ENCODE measurements around the gene ZNF117. TPM values are rescaled to one million over a fixed set of nuclear protein-coding genes. Genes with fewer than 3 reads are reported as not detected.
"Not testable (repeated sequence)": the region's sequence is repeated elsewhere in the genome, so short reads cannot be mapped to it uniquely, and the experiment has no call there.

Gene ZNF117
- 1 to 10 TPM; 1.8 to 6.2 TPM for total RNA-seq

- ATAC-seq (replicated peaks): no peak
- H3K36me3 Mint-ChIP-seq (ENCODE audit: low read depth): peaks cover 34% of the 10 kb centered on the region
- H3K27me3 Mint-ChIP-seq: no peaks in the 10 kb centered on the region
- H3K27ac Mint-ChIP-seq: no peak within 1 kb of the TSS
- H3K4me1 Mint-ChIP-seq: no peaks in the 10 kb centered on the region
- no peak within 1 kb of the TSS for H3K4me3 Mint-ChIP-seq
- peaks cover 46% of the 10 kb centered on the region for H3K9me3 Mint-ChIP-seq
Observed at GRCh38 chr7:64990936-64991335, at the start of gene ZNF117. Gene ZNF117 (minus strand): TSS chr7:64991036.

DNA sequence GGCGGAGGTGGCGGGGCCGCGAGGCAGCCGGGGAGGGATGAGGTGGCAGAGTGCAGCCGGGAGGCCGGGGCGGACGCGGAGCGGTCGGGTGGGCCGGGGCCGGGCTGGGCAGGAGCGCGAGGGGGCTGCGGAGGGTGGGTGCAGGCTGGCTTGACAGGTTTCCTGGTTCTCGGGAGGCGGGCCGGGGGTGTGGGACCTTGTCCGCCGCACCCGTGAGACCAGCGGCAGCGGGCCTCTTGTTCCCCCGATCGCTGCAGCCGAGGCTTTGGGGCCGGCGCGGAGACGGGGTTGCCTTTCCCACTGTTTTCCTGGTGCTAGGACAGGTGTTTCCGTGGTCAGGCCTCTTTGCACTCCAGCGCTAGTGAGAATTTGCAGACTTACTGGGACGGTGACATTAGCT is 47.9 kb upstream of the ZNF117 start:
- H3K36me3 Mint-ChIP-seq (ENCODE audit: low read depth); H3K4me1 Mint-ChIP-seq; H3K27me3 Mint-ChIP-seq; H3K9me3 Mint-ChIP-seq: not testable (repeated sequence)
- Mint-ChIP-seq H3K27ac (peak overlapping the region; percentile 78), H3K4me3 (peak overlapping the region; percentile 90)
- peak; percentile 23 for ATAC-seq (replicated peaks)

DNA sequence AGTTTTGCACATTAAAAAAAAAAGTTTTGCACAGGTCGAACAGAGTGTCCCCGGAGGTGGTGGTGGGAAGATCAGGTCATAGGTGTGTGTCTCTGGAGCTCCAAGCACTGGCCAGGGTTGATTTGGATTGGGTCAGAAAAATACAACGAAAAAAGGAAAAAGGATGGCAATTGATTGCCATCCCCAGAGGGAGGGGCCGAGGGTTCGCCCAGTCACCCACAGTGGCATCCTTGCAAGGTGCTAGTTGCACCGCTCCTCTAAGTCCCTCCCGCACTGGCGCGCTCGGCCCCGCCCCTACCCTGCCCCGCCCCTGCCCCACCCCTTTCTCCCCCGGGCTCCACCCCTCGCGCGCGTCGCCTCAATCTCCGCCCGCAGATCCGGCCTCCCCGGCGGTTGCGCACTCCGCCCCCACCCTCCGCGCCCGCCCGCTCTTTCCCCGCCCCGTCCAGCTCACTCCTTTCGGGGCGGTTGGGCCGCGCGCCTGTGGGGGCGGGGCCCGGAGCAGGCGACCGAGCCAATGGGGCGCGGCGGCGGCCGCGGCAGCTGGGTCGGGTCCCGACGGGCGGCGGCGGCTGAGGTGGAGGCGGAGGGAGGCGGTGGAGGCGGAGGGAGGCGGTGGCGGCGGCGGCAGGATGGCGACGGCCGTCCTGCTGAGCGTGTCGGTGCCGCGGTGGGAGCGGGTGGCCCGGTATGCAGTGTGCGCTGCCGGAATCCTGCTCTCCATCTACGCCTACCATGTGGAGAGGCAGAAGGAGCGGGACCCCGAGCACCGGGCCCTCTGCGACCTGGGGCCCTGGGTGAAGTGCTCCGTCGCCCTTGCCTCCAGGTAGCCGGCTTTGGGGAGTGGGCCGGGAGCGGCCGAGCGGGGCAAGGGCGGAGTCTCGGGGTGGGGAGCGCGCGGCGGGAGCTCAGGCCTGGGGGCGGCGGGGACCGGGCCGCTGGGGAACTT is 47.2 kb upstream of the ZNF117 start:
- Mint-ChIP-seq H3K36me3 (ENCODE audit: low read depth) (no peaks in the 10 kb centered on the region), H3K4me1 (peaks cover 7% of the 10 kb centered on the region), H3K9me3 (no peaks in the 10 kb centered on the region), H3K27me3 (no peaks in the 10 kb centered on the region), H3K4me3 (peak overlapping the region; percentile 90), H3K27ac (no peak overlapping the region)
- peak; percentile 90 for ATAC-seq (replicated peaks)

DNA sequence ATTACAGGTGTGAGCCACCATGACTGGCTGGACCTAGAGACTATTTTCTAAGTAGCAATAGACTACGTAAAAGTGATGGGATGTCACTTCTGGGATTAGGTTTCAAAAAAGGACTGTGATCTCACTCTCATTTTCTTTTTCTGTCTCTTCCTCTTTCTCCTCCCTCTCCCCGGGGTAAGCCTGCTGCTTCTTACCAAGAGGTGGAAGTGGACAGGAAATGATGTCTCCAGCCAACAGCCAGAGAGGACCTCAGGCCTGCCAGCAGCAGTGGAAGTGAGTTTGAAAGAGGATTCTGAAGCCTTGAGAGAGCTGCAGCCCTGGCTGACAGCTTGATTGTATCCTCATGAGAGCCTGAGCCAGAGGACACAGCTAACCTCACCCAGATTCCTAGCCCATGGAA is 45.7 kb upstream of the ZNF117 start:
- H3K27me3 Mint-ChIP-seq; ATAC-seq (replicated peaks); H3K27ac Mint-ChIP-seq; H3K9me3 Mint-ChIP-seq; H3K4me1 Mint-ChIP-seq; H3K4me3 Mint-ChIP-seq; H3K36me3 Mint-ChIP-seq (ENCODE audit: low read depth): not testable (repeated sequence)

GRCh38 chr7:65035469-65035868 is 44.6 kb upstream of the ZNF117 start:
- H3K36me3 Mint-ChIP-seq (ENCODE audit: low read depth); ATAC-seq (replicated peaks): not testable (repeated sequence)

GRCh38 chr7:65034120-65034782 is 43.4 kb upstream of the ZNF117 start:
- not testable (repeated sequence) for ATAC-seq (replicated peaks); H3K27me3 Mint-ChIP-seq; H3K36me3 Mint-ChIP-seq (ENCODE audit: low read depth); H3K4me3 Mint-ChIP-seq; H3K4me1 Mint-ChIP-seq; H3K9me3 Mint-ChIP-seq; H3K27ac Mint-ChIP-seq

More at GRCh38 chr7:65035469-65035868, 44.6 kb upstream of the ZNF117 start:
- not testable (repeated sequence) for H3K4me3 Mint-ChIP-seq, H3K4me1 Mint-ChIP-seq, H3K9me3 Mint-ChIP-seq, H3K27ac Mint-ChIP-seq, H3K27me3 Mint-ChIP-seq

DNA sequence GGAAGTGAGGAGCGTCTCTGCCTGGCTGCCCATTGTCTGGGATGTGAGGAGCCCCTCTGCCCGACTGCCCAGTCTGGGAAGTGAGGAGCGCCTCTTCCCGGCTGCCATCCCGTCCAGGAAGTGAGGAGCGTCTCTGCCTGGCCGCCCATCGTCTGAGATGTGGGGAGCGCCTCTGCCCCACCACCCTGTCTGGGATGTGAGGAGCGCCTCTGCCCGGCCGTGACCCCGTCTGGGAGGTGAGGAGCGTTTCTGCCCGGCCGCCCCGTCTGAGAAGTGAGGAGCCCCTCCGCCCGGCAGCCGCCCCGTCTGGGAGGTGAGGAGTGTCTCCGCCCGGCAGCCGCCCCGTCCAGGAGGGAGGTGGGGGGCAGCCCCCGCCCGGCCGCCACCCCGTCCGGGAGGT is 42.6 kb upstream of the ZNF117 start:
- H3K4me3 Mint-ChIP-seq; H3K27ac Mint-ChIP-seq; H3K36me3 Mint-ChIP-seq (ENCODE audit: low read depth); ATAC-seq (replicated peaks); H3K4me1 Mint-ChIP-seq; H3K27me3 Mint-ChIP-seq; H3K9me3 Mint-ChIP-seq: not testable (repeated sequence)

- not testable (repeated sequence) for H3K27ac Mint-ChIP-seq, H3K4me3 Mint-ChIP-seq
Observed at GRCh38 chr7:65025023-65025422, 34.2 kb upstream of the ZNF117 start.

GRCh38 chr7:65020978-65021377 is 30.1 kb upstream of the ZNF117 start:
- ATAC-seq (replicated peaks); H3K4me1 Mint-ChIP-seq; H3K27ac Mint-ChIP-seq; H3K36me3 Mint-ChIP-seq (ENCODE audit: low read depth); H3K9me3 Mint-ChIP-seq; H3K27me3 Mint-ChIP-seq; H3K4me3 Mint-ChIP-seq: not testable (repeated sequence)

More at GRCh38 chr7:65025023-65025422, 34.2 kb upstream of the ZNF117 start:
- not testable (repeated sequence) for H3K4me1 Mint-ChIP-seq; H3K9me3 Mint-ChIP-seq; H3K36me3 Mint-ChIP-seq (ENCODE audit: low read depth); ATAC-seq (replicated peaks); H3K27me3 Mint-ChIP-seq

DNA sequence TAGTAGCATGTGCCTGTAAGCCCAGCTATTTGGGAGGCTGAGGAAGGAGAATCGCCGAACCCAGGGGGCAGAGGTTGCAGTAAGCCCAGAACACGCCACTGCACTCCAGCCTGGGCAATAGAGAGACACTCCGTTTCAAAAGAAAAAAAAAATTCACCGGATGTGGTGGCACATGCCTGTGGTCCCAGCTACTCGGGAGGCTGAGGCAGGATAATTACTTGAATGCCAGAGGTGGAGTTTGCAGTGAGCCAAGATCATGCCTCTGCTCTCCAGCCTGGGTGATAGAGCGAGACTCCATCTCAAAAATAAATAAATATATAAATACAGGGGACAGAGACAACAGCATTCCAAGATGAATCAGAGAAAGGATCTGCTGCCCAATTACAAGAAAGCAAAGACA is 19.0 kb upstream of the ZNF117 start:
- ATAC-seq (replicated peaks); H3K36me3 Mint-ChIP-seq (ENCODE audit: low read depth); H3K27ac Mint-ChIP-seq; H3K4me3 Mint-ChIP-seq; H3K27me3 Mint-ChIP-seq; H3K9me3 Mint-ChIP-seq: not testable (repeated sequence)
- peaks cover 13% of the 10 kb centered on the region for H3K4me1 Mint-ChIP-seq

GRCh38 chr7:65009394-65009793 is 18.6 kb upstream of the ZNF117 start:
- peaks cover 14% of the 10 kb centered on the region for H3K36me3 Mint-ChIP-seq (ENCODE audit: low read depth)
- not testable (repeated sequence) for H3K9me3 Mint-ChIP-seq; H3K27me3 Mint-ChIP-seq; H3K27ac Mint-ChIP-seq; H3K4me3 Mint-ChIP-seq; ATAC-seq (replicated peaks)
- H3K4me1 Mint-ChIP-seq: peaks cover 13% of the 10 kb centered on the region

- Mint-ChIP-seq H3K4me1 (peaks cover 18% of the 10 kb centered on the region), H3K4me3 (peak overlapping the region; percentile 93), H3K36me3 (ENCODE audit: low read depth) (peaks cover 38% of the 10 kb centered on the region), H3K27ac (peak overlapping the region; percentile 96)
- H3K9me3 Mint-ChIP-seq, H3K27me3 Mint-ChIP-seq: not testable (repeated sequence)
- ATAC-seq (replicated peaks): peak; percentile 23
Observed at GRCh38 chr7:65007036-65007435, 16.2 kb upstream of the ZNF117 start.

DNA sequence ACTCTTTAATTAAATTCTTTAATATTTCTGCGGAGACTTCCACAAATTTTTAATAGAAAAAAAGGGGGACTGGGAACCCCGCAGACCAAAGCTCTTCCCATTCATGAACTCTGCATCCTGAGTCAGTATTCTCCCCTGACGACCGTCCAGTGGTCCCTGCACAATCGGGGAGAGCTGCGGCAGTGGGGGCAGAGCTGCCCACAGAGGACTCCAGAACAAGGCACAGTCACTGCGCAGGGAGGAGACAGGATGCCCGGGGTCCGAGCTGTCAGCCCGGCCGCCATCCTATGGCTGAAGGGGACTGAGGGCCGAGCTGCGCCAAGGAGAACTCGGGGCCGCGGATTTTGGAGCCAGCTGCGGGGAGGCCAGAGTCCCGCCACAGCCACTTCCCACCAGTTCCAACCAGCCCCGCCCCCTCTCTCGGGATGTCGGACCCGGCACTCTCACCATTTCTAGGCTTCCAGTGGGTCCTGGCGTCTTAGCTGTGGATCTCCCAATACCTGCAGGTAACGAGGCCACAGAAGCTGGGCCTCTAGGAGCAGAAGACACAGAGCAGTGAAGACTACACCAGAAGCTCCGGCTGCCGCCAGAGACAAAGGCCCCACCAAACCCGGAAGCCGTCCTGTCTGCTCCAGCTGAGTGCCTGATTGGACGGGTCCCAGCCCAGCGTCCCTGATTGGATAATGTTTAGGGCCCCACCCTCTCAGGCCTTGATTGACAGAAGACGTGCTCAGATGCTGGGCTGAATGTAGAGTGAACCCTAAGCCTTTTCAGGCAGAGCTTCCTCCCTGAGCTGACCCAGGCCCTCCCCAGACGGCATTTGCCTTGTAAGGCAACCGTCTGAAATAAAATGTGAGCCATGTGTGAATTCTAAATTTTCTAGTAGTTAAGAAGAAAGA is 15.5 kb upstream of the ZNF117 start, which contains the start of gene ERV3-1:
ERV3-1 (minus strand) TSS at position 594 of the 899 bp plus-strand sequence. CDS start 13,661 bp downstream, outside the sequence.
- H3K27me3 Mint-ChIP-seq: no peaks in the 10 kb centered on the region
- peaks cover under 1% of the 10 kb centered on the region for H3K9me3 Mint-ChIP-seq
- H3K4me1 Mint-ChIP-seq: peaks cover 18% of the 10 kb centered on the region
- H3K27ac Mint-ChIP-seq: peak within 1 kb of the TSS; percentile 96
- peaks cover 45% of the 10 kb centered on the region for H3K36me3 Mint-ChIP-seq (ENCODE audit: low read depth)
- H3K4me3 Mint-ChIP-seq: peak within 1 kb of the TSS; percentile 93
- peak; percentile 100 for ATAC-seq (replicated peaks)

DNA sequence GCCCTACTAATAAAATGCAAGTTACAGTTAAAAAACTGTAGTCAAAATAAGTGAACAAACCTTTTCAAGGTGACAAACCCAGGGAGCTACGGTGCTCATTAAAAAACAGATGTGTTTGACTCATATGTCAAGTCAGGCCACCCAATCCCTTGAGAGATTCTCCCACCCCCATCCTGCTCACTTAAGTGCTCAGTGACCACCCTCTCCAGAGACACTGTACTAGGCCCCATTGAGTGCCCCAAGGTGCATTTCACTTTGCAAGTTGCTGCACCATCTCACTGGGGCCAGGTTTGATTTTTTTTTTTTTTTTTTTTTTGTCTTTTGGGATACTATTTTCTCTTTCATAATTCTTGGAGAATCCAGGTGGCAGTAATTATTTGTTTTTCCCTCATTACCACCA is 13.7 kb upstream of the ZNF117 start:
- peaks cover 11% of the 10 kb centered on the region for H3K9me3 Mint-ChIP-seq
- peaks cover 18% of the 10 kb centered on the region for H3K4me1 Mint-ChIP-seq
- ATAC-seq (replicated peaks): no peak
- no peak overlapping the region for H3K27ac Mint-ChIP-seq
- peak overlapping the region; percentile 93 for H3K4me3 Mint-ChIP-seq
- peaks cover 62% of the 10 kb centered on the region for H3K36me3 Mint-ChIP-seq (ENCODE audit: low read depth)
- no peaks in the 10 kb centered on the region for H3K27me3 Mint-ChIP-seq
